ENCODE measurements around the gene IMPDH1. TPM values are rescaled to one million over a fixed set of nuclear protein-coding genes. Genes with fewer than 3 reads are reported as not detected.

IMPDH1 gene
- total and polyA plus RNA-seq, 9 of the 15 experiments (the other 6 are each of a cell fraction or from before 2014, with no cell fraction given), result 0.80 to 118 (median 64.3) TPM

GRCh38 chr7:128427289-128427891 is 17.6 kb upstream of the IMPDH1 start (continued):
- TF ChIP-seq CTCF (IDR thresholded peaks at IDR 0.05 in 2 of 3, conservative IDR thresholded peaks at IDR 0.05 in 1 of 3; ENCODE audit: insufficient read depth in 2 of 3, low read depth in 1 of 3, low read length in 3 of 3) (peak; percentile 74 to 92 (median 87)), XRCC4 (IDR thresholded peaks at IDR 0.05; ENCODE audit: extremely low read depth, insufficient read depth, insufficient read length) (no peak), ERF (CRISPR knock-in tag; IDR thresholded peaks at IDR 0.05) (no peak), BCLAF1 (IDR thresholded peaks at IDR 0.05; ENCODE audit: borderline replicate concordance in 1 of 2, control insufficient read depth in 1 of 2, low read depth in 2 of 2, low read length in 1 of 2) (no peak), NR2C1 (IDR thresholded peaks at IDR 0.05) (peak; percentile 38; the same call in 1 of the 2 replicates), NR2C1 (tag; IDR thresholded peaks at IDR 0.05) (no peak), IFI16 (CRISPR knock-in tag; IDR thresholded peaks at IDR 0.05) (no peak), TFAM (CRISPR knock-in tag; conservative IDR thresholded peaks at IDR 0.05) (no peak), MXI1 (IDR thresholded peaks at IDR 0.05; ENCODE audit: low read depth, low read length) (no peak), CREB3 (tag; conservative IDR thresholded peaks at IDR 0.05; ENCODE audit: low read depth) (no peak), ZNF655 (CRISPR knock-in tag; IDR thresholded peaks at IDR 0.05) (no peak), ETS1 (conservative IDR thresholded peaks at IDR 0.05; ENCODE audit: control insufficient read depth, low read depth, low read length) (no peak), GTF2F1 (IDR thresholded peaks at IDR 0.05; ENCODE audit: low read depth, low read length) (no peak), RBM17 (IDR thresholded peaks at IDR 0.05; ENCODE audit: borderline replicate concordance, low read depth, low read length) (no peak), SP2 (IDR thresholded peaks at IDR 0.05; ENCODE audit: extremely low read depth, low read depth, low read length, poor library complexity, severe bottlenecking) (no peak), DEAF1 (CRISPR knock-in tag; IDR thresholded peaks at IDR 0.05) (peak; percentile 96), MCM7 (IDR thresholded peaks at IDR 0.05) (no peak)
